NCI-H460 (cell line): ENCODE measurements around the gene CEBPG. TPM values are rescaled to one million over a fixed set of nuclear protein-coding genes. Genes with fewer than 3 reads are reported as not detected.
A peak's percentile ranks its signal among the peaks of the same experiment; 100 is the strongest.

Source experiments
- DNase-seq: peaks from one replicate; pipeline ENCODE4 v3.0.0-alpha.2; 2016; ENCODE audit warnings: low read depth; ENCODE audit errors: extremely low read depth
- total RNA-seq: library from RNA; depleted of rRNA; stranded (reverse); fragments of >200 nt; shearing (Covaris generic); gene quantifications from 2 replicates; pipeline ENCODE4 v1.2.3, GENCODE V29; 2014

Gene CEBPG
- total RNA-seq, 1 experiment from 2014 or later: 89.1 TPM

DNA sequence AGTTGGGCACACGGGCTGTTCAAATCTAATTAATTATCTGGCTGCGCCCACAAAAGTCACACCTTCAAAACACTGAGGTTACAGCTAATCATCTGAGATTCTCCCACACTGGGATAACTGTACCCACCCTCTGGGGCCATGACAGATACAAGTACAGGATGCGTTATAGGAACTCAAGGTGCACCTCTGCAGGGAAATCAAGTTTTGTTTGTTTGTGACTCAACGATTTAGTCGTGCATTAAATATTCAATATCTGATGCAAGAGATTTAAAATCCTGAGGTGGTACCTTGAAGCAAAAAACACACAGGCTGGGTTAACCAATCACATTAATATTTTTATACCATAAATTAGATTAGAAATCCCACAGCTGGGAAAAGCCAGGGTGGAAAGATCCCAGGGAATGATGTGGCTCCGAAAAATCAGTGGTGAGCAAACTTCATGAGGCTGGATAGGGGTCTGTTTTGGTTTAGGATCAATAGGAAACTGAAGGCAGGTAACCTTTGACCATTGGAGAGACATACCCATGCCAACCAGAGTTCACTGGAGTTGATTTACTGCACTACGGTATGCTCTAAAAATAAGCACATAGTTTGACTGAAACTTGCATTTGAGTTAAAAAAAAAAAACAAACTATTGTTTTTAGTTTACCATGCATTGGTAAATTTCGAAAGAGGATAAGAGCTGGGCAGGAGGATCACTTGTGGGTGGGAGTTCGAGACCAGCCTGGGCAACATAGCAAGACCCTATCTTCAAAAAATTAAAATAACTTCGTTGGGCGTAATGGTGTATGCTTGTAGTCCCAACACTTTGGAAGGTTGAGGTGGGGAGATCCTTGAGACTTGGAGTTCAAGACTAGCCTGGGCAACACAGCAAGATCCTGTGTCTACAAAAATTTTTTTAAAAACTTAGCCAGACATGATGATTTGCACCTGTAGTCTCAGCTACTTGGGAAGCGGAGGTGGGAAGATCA lies 23.9 kb upstream of the CEBPG start:
- DNase-seq: no peak

DNA sequence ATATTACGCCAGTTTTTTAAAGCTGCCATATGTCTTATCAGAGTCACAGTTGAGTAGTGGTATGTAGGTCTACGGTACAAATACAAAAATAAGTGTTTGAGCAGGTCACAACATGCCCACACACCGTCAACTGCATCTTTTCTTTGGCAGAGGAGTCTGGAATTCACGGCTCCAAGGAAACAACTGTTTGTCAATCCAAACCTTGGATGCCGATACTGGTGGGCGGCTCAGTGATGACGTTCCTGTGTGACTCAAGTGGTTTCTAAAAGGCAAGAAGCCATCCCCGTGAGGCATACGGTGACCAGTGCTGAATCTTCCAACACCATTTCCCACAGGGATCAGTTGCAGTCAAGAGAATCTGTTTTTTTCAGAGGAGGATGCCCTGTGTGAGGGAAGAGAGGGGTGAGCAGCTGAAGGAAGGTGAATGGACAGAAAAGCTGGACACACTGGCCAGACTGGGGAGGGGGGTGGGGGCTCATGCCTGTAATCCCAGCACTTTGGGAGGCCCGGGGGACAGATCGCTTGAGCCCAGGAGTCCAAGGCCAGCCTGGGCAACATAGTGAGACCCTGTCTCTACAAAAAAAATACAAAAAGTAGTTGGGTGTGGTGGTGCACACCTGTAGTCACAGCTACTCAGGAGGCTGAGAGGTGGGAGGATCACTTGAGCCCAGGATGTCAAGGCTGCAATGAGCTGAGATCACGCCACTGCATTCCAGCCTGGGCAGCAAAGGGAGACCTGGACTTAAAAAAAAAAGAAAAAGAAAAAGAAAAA lies 22.8 kb upstream of the CEBPG start:
- no peak for DNase-seq

DNA sequence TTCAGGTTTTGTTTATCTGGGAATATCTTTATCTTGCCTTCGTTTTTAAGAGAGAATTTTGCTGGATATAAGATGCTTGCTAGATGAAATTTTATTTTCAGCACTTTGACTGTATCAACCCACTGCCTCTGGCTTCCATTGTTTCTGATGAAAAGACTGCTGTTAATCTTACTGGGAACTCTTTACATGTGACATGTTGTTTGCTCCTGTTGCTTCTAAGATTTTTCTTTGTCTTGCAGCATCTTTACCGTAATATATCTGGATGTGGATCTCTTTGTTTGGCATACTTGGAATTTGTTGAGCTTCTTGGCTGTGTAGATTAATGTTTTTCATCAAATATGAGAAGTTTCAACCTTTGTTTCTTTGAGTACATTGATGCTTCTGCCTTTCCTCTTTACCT lies 18.0 kb upstream of the CEBPG start:
- no peak for DNase-seq

DNA sequence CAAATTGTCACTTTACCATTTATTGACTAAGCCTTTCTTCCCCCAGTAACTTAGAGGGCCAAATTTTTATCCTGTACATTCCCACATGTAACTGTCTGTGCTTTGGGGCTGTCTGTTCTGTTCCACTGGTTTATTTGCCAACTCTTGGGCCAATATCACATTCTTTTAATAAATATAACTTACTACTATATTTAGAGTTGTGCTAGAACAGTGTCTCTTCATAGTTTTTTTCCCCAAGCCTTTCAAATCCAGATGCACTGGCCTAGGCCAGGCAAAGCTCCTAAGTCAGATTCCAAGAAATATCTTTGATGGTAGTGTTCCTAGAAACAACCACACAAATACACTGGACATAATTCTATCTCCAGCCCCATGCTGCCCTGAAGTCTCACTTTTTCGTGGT lies 16.0 kb upstream of the CEBPG start:
- no peak for DNase-seq

DNA sequence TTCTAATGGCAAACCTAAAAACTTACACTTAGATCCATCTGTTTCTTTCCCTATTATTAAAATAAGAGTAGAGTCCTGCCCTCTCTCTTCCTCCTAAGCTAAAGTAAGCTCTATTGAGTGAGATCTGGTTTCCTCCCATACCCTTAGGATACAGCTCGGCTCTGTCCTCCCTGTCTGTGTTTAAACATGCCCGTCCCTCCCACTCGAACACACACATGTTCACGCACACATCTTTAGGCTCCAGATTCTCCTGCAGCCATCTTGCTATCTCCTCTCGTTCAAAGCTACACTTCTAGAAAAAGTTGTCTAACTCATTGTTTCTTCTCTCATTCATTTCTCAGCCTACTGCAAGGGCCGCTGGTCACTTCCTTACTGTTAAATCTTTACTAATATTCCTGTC lies 15.1 kb upstream of the CEBPG start:
- no peak for DNase-seq

DNA sequence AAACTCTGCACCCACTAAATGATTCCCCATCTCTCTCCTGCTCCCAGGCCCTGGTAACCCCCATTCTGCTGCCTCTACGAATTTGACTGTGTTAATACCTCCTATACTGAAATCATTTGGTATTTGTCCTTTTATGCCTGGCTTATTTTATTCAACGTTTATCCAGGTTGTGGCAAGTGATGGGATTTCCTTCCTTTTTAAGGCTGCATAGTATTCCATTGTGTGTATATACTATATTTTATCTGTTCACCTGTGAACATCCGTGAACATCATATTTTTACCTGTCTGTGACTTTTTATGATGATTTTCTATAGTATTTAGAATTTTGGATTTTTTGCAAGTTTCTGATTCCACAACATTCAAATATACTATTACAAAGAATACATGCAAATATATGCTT lies 13.9 kb upstream of the CEBPG start:
- no peak for DNase-seq

DNA sequence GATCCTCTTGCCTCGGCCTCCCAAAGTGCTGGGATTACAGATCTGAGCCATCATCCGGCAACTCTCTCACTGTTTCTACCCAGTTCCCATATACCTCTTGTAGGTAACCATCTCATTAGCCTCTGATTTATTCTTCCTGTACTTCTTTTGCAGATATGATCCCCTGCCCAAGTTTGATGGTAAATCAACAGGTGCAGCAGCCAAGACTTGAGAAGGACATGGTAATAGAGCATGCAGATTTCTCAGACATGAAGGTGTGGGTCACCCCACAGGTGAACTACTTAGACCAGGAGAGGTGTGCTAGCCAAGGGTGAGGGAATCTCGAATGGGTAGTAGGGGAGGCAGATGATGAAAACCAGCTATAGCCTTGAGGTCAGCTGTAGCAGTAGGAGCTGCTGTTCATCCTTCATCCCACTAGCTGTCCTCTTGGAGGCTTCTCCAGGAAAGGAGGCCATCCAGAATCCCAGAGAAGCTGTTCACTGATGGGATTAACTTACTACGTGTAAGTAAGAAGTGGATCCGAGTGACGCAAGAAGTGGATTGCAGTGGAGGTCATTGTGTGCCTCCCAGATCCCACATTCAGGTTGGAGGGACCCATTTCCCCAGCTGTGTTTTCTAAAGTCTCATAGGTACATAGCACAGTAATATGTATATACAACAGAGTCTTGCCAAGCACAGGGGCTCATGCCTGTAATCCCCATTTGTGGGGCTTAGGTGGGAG lies 10.8 kb upstream of the CEBPG start:
- no peak for DNase-seq

DNA sequence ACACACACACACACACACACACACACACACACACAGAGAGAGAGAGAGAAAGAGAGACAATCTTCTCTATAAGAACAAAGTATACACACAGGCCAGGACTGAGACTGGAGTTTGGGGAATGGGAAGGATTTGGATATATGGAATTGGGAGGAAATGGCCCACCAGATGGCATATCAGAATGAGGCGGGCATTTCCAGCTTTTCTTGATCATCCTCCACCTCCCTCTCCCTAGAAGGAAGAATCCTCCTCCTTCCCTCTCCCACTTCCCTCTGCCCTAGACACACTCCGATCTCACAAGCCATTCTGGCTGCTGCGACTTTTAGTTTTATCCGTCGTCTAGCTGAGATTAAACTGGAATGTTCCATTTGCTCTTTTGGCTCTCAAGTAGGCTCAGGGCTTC lies 10.0 kb upstream of the CEBPG start:
- no peak for DNase-seq

DNA sequence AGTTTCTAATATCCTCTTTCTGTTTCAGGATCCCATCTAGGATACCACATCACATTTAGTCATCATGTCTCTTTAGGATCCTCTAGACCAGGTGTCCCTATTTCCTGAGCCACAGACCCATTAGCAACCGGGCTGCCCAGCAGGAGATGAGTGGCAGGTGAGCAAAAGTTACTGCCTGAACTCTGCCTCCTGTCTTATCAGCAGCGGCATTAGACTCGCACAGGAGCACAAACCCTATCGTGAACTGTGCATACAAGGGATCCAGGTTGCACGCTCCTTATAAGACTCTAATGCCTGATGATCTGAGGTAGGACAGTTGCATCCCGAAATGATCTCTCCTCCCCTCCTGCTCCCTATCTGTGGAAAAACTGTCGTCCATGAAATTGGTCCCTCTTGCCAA lies 7.8 kb upstream of the CEBPG start:
- no peak for DNase-seq

DNA sequence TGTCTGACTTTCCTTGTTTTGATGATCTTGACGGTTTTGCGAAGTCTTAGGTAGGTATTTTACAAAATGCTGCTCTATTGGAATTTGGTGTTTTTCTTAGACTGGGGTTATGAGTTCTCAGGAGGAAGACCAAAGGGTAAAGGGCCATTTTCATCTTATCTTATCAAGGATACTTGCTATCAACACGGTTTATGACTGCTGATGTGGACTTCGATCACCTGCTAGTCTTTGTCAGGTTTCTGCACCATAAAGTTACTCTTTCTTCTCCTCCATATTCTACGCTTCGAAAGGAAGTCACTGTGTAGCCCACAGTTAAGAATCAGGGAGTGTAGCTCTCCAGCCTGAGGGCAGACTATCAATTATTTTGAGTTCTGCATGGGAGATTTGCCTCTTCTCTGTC lies 7.4 kb upstream of the CEBPG start:
- DNase-seq: no peak

DNA sequence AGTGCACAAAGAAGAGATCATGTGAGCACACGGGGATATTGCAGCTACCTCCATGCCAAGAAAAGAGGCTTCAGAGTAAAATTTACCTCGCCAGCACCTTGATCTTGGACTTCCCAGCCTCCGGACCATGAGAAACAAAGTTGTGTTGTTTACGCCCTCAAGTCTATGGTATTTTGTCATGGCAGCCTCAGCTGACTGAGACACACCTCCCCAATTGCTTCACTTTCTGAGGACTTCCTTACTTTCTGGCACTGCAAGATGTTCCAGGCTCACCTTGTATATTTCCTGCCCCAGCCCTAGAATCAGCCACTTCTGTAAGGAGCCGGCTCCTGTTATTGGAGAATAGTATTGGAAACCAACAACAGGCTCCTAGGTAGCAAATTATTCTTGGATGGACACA lies 6.6 kb upstream of the CEBPG start:
- no peak for DNase-seq

DNA sequence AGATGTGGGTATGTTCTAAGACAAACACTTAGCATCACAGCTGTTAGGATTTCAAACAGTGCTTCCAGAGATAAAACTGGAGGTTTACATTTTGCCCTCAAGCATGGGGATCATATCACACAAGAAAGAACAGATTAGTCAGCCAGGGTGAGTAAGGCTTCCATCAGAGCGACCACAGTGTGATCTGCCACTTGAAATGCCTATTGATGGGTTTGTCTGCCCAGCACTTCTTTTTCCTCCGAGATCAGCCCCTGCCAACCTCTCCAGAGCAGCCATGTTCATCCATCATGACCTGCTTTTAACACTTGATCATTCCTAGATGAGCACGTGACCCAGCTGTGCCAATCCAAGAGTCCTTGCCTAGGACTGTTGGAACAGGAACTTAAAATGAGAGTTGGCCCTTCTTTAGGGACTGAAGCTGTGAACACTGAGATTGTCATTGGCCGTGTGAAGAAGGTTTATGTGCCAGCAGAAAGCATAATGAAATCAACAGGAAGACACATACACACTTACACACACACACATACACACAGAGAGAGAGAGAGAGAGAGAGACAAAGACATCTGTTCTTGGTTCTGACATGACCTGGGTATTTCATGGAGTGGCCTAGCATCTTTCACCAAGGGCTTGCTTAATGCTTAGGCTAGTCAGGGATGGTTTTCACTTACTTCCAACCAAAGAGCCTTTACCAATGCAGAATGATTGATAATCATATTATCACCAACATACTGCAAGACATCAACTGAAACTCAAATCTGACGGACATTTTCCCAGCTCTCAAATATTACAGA lies 5.2 kb upstream of the CEBPG start:
- no peak for DNase-seq

DNA sequence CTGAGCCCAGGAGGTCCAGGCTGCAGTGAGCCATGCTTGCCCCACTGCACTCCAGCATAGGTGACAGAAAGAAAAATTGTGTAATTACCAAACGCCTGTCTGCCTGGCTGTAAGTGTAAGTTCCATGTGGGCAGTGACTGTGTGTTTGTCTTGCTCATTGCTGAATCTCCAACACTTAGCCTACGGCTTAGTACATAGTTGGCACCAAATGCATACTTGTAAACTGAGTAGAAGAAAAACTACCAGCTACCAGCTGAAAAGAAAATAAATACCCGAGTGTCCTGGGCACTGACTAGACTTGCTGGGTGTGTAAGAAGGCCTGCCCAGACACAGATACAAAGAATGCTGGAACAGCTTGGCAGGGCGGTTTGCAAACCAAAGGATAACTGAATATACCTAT lies 2.7 kb upstream of the CEBPG start:
- no peak for DNase-seq

DNA sequence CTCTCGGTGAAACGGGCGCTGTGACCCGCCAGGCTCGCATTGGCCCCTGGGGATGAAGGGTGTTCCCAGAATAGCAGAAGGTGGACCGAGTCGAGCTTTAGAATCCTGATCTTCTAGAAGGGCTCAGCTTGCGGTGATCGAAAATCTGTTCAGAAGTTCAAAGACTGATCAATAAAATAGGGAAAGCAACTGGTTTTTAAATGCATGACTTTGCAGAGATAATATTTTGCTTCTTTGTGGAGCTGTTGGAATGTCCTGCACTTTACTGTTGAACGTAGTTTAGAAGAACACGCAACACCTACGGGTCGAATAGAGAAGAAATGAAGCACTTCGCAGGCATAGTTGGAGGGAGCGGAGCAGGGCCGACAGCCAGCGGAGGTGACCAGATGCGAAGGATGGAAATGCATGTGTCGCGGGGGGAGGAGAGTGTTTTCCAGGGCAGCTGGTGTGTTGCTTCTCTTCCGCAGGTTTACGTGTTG lies 766 bp downstream of the CEBPG start:
- DNase-seq: peak; percentile 3

DNA sequence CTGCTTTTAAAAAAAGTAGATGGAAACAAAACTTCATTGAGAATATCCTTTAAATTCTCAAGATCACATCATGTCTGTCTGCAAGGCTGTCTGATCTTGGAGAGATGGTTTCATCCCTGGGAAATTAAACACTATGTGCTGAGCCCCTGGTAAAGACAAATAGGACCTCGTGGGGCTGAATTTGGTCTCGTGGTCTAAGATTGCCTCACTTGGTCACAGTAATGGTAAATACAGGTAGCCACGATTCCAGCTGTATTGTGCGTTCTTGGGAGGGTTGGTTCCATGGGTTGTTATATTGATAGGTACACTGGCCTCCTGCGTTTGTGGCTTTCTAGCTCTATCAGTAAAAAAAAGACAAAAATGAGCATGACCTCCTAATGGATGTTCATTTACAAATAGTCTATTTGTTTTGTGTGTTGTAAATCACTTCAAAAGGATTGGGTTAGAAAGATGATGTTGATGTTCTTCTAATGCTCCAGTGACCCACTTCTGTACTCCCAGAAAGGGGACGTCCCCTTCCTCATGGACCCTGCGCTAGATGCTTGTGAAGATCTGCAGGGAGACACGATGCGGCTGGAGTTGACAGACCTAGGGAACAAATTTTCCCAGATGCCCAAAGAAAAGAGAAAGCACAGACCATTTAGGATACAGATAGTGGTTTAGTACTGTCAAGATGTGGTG lies 1.8 kb downstream of the CEBPG start:
- no peak for DNase-seq

DNA sequence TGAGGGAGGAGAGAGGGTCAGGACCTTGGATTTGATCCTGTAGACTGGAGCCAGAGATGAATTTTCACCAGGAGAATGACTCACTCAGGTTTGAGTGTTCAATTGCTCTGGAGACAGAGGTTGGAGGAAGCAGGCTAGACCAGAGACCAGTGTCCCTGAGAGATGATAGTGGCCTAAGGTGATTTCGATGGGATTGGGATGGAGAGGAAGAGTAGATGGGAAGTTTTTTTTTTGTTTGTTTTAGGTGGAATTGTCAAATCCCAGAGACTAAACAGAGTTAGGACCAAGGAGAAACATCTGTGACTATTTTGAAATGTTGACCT lies 2.3 kb downstream of the CEBPG start:
- DNase-seq: no peak

DNA sequence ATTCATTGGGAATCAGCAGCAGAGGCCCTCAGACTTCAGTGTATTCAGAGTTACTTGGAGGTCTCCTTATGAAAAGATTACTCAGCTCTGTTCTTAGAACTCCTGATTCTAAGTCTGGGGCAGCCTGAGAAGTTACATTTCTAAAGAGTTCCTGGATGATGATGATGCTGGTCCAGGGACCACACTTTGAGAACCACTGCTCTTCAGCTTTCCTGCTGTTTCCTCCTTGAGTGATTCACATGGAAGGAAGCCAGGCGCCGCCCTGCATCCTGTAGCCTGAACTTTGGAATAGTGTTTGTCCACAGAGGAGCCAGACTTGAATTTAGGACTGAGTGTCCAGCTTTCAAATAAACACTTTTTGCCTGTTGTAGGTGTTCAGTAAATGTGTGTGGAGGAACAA lies 2.9 kb downstream of the CEBPG start:
- DNase-seq: peak; percentile 27

DNA sequence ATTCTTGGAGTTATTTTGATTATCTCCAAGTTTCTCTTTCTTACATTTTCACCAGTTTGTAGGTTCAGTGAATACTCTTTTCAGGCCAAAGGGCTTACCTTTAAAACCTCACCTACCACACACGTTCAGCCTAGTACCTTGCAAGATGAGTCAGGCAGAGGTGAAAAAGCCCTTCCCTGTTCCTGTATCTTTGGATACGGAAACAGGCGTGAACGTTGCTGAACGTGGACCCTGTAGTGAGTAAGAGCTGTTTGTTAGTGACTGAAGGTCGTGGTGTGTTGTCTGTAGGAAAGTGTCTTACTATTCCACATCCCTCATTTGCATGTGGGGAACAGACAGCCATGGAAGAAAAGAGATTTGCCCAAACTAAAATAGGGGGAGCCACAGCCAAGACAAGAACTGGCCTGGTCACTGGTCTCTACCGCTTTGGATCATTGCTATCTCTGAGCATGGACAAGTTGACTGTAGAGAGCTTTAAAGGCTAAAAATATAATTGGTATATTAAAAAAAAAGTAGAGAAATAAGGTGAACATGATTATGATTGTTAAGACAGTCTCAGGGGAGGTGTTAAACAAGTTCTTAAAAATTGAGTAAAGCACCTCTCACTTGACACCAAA lies 3.5 kb downstream of the CEBPG start:
- DNase-seq: no peak
